T-cell (primary cell): ENCODE results near the gene PIK3AP1. TPM values are rescaled to one million over a fixed set of nuclear protein-coding genes. Genes with fewer than 3 reads are reported as not detected.
"Not testable (repeated sequence)": the region's sequence is repeated elsewhere in the genome, so short reads cannot be mapped to it uniquely, and the experiment has no call there.

ENCODE experiments used
- ATAC-seq, 4 experiments: fragments of 200-7000 bp in 3 of 4; fragments of 150-1000 bp in 1 of 4; cut with Tn5 transposase; replicated peaks in 1 of 4; 1 replicate in 3 of 4; 2 replicates in 1 of 4; pipeline ENCODE4 v1.10.0; 2021; ENCODE audit warnings: moderate library complexity in 3 of 4, mild to moderate bottlenecking in 2 of 4, moderate number of reproducible peaks in 1 of 4
- CTCF ChIA-PET, 2 donors: fragments of 300-600 bp; sonication (Branson Sonifier 250); formaldehyde crosslinking; loops; one replicate each; lab custom pipeline; 2022; ENCODE audit warnings: antibody characterized with exemption in 2 of 2; lab: Charles Lee
- POLR2A ChIA-PET, 2 donors: fragments of 300-600 bp; sonication (Branson Sonifier 250); formaldehyde crosslinking; loops; one replicate each; lab custom pipeline; 2022; ENCODE audit warnings: antibody characterized with exemption in 2 of 2; lab: Charles Lee
- DNase-seq, 35 experiments: peaks; one replicate each; pipeline versions ENCODE4 v3.0.0 to v3.0.0-alpha.2; 2013 to 2023
- H3K27ac ChIP-seq: one replicate; pipeline ENCODE4 v1.5.1; 2013; ENCODE audit warnings: low read length
- H3K27me3 ChIP-seq, 2 experiments: replicated peaks in 1 of 2; 1 replicate in 1 of 2; 2 replicates in 1 of 2; pipeline versions ENCODE4 v1.6.1 to v1.7.0; 2013; ENCODE audit warnings: low read length in 1 of 2, mixed read lengths in 1 of 2; ENCODE audit not compliant: control insufficient read depth in 2 of 2, insufficient read depth in 2 of 2; ENCODE audit errors: extremely low read depth in 1 of 2
- H3K36me3 ChIP-seq, 2 donors: 1 replicate in 1 of 2; 2 replicates in 1 of 2; pipeline versions ENCODE4 v1.6.1 to v1.7.0; 2013; ENCODE audit warnings: low read length in 1 of 2; ENCODE audit not compliant: control insufficient read depth in 2 of 2, insufficient read depth in 1 of 2; ENCODE audit errors: extremely low read depth in 1 of 2
- H3K4me1 ChIP-seq, 2 experiments: 1 replicate in 1 of 2; 2 replicates in 1 of 2; pipeline versions ENCODE4 v1.6.1 to v1.7.0; 2013; ENCODE audit warnings: low read length in 2 of 2, mixed read lengths in 1 of 2; ENCODE audit not compliant: insufficient read depth in 2 of 2, control insufficient read depth in 1 of 2; ENCODE audit errors: extremely low read depth in 1 of 2
- H3K4me3 ChIP-seq, 2 donors: 1 replicate in 1 of 2; 2 replicates in 1 of 2; pipeline versions ENCODE4 v1.5.1 to v1.7.0; 2013; ENCODE audit warnings: mild to moderate bottlenecking in 2 of 2, low read length in 1 of 2, moderate library complexity in 1 of 2; ENCODE audit not compliant: control insufficient read depth in 1 of 2; ENCODE audit errors: extremely low read depth in 1 of 2
- H3K9me3 ChIP-seq: 2 replicates; pipeline ENCODE4 v1.7.0; 2013
- H3K27ac Mint-ChIP-seq, 2 donors: one replicate each; pipeline ENCODE4 v1.8.0; 2020 to 2021; ENCODE audit warnings: mild to moderate bottlenecking in 2 of 2, mixed read lengths in 2 of 2
- H3K27me3 Mint-ChIP-seq, 2 donors: one replicate each; pipeline ENCODE4 v1.8.0; 2021 to 2022; ENCODE audit warnings: mixed read lengths in 2 of 2
- H3K36me3 Mint-ChIP-seq: one replicate; pipeline ENCODE4 v1.8.0; 2021; ENCODE audit warnings: mixed read lengths
- H3K4me1 Mint-ChIP-seq, 3 donors: one replicate each; pipeline ENCODE4 v1.8.0; 2020 to 2022; ENCODE audit warnings: mixed read lengths in 3 of 3, mild to moderate bottlenecking in 1 of 3
- H3K4me3 Mint-ChIP-seq, 3 donors: one replicate each; pipeline ENCODE4 v1.8.0; 2020 to 2022; ENCODE audit warnings: mild to moderate bottlenecking in 3 of 3, mixed read lengths in 3 of 3, moderate library complexity in 3 of 3
- H3K9me3 Mint-ChIP-seq, 3 donors: one replicate each; pipeline ENCODE4 v1.8.0; 2020 to 2022; ENCODE audit warnings: mixed read lengths in 3 of 3
- WGBS: methylation state at CpG from one replicate; pipeline ENCODE4 v1.1.5; 2013; ENCODE audit warnings: missing lambda C conversion rate; ENCODE audit not compliant: insufficient coverage; 5-methylcytosine and 5-hydroxymethylcytosine counted together
- total RNA-seq, 35 experiments: library from RNA in 6 of 35; stranded (reverse) in 6 of 35; fragments of 120-200 nt in 1 of 35; gene quantifications; one replicate each; pipeline versions ENCODE4 v1.2.1 to v1.2.4 and lab custom pipeline; 2013 to 2026

The PIK3AP1 gene
- total RNA-seq, 5 donors from 2014 or later (not counting 1 experiment from before 2014, with no cell fraction given): 4.9 to 9.5 (median 7.9) TPM

- ChIA-PET CTCF (no interaction called here), POLR2A (no interaction called here)
- ATAC-seq (no peak), DNase-seq (peak in 1 of 35 experiments; percentile 6)
- Histone ChIP-seq H3K9me3 (no peaks in the 10 kb centered on the region), H3K4me1 (peaks cover 0 to 3% of the 10 kb centered on the region in 2 experiments), H3K27ac (no peak overlapping the region), H3K27me3 (peaks cover 0 to 2% of the 10 kb centered on the region in 2 experiments), H3K36me3 (no peaks in the 10 kb centered on the region), H3K4me3 (no peak overlapping the region)
- H3K4me1 Mint-ChIP-seq: peaks cover 0 to 13% (median 3%) of the 10 kb centered on the region in 3 donors
- no peaks in the 10 kb centered on the region for H3K36me3 Mint-ChIP-seq
- H3K9me3 Mint-ChIP-seq: no peaks in the 10 kb centered on the region
- no peak overlapping the region for H3K4me3 Mint-ChIP-seq
- 29% methylated on average over 1 of the region's 1 CpG for WGBS
- H3K27me3 Mint-ChIP-seq: peaks cover 0 to 3% of the 10 kb centered on the region in 2 donors
- no peak overlapping the region for H3K27ac Mint-ChIP-seq
Measured at GRCh38 chr10:96758423-96758822, 38.1 kb upstream of the PIK3AP1 start.

GRCh38 chr10:96756111-96756903 is 36.0 kb upstream of the PIK3AP1 start:
- Histone ChIP-seq H3K36me3 (no peaks in the 10 kb centered on the region), H3K27me3 (no peaks in the 10 kb centered on the region), H3K4me3 (no peak overlapping the region), H3K4me1 (peaks cover 0 to 3% of the 10 kb centered on the region in 2 experiments), H3K27ac (no peak overlapping the region), H3K9me3 (no peaks in the 10 kb centered on the region)
- no peak for DNase-seq
- H3K27ac Mint-ChIP-seq: no peak overlapping the region
- no peak overlapping the region for H3K4me3 Mint-ChIP-seq
- peaks cover 0 to 3% of the 10 kb centered on the region in 2 donors for H3K27me3 Mint-ChIP-seq
- CTCF ChIA-PET: interaction anchor here in 1 of 2 donors (0.6 kb wide), 1 partner anchor 1127 kb away, joined by 3 read pairs; no protein-coding TSS in a partner anchor
- ATAC-seq: no peak
- no peaks in the 10 kb centered on the region for H3K36me3 Mint-ChIP-seq
- POLR2A ChIA-PET: no interaction called here
- no CpG with 5 or more reads among the region's 5 CpGs for WGBS
- peaks cover 0 to 13% (median 3%) of the 10 kb centered on the region in 3 donors for H3K4me1 Mint-ChIP-seq
- H3K9me3 Mint-ChIP-seq: no peaks in the 10 kb centered on the region

GRCh38 chr10:96753956-96754355 is 33.6 kb upstream of the PIK3AP1 start:
- H3K36me3 ChIP-seq: no peaks in the 10 kb centered on the region
- Mint-ChIP-seq H3K4me1 (peaks cover 0 to 11% (median 3%) of the 10 kb centered on the region in 3 donors), H3K4me3 (no peak overlapping the region), H3K9me3 (no peaks in the 10 kb centered on the region), H3K27ac (no peak overlapping the region), H3K27me3 (no peaks in the 10 kb centered on the region), H3K36me3 (no peaks in the 10 kb centered on the region)
- no peak overlapping the region for H3K27ac ChIP-seq
- ChIA-PET POLR2A (no interaction called here), CTCF (interaction anchor here in 1 of 2 donors (0.6 kb wide), 1 partner anchor 10 kb away, joined by 3 read pairs; no protein-coding TSS in a partner anchor)
- no peak for DNase-seq
- no peak overlapping the region for H3K4me3 ChIP-seq
- H3K9me3 ChIP-seq: no peaks in the 10 kb centered on the region
- H3K4me1 ChIP-seq: peaks cover 0 to 3% of the 10 kb centered on the region in 2 experiments
- no peak for ATAC-seq
- WGBS: no CpG with 5 or more reads among the region's 1 CpG
- no peaks in the 10 kb centered on the region for H3K27me3 ChIP-seq

- Histone ChIP-seq H3K27ac (no peak overlapping the region), H3K9me3 (no peaks in the 10 kb centered on the region), H3K4me3 (no peak overlapping the region), H3K4me1 (peaks cover 0 to 3% of the 10 kb centered on the region in 2 experiments), H3K36me3 (no peaks in the 10 kb centered on the region), H3K27me3 (no peaks in the 10 kb centered on the region)
- Mint-ChIP-seq H3K4me3 (no peak overlapping the region), H3K27ac (no peak overlapping the region), H3K4me1 (peaks cover 0 to 11% (median 6%) of the 10 kb centered on the region in 3 donors), H3K27me3 (no peaks in the 10 kb centered on the region), H3K36me3 (no peaks in the 10 kb centered on the region), H3K9me3 (no peaks in the 10 kb centered on the region)
- no CpG with 5 or more reads among the region's 4 CpGs for WGBS
- ChIA-PET CTCF (interaction anchor here in 1 of 2 donors (1.0 kb wide), 1 partner anchor 11 kb away, joined by 3 read pairs; no protein-coding TSS in a partner anchor), POLR2A (no interaction called here)
- no peak for DNase-seq
- ATAC-seq: no peak
Measured at GRCh38 chr10:96752375-96752774, 32.1 kb upstream of the PIK3AP1 start.

- H3K4me1 Mint-ChIP-seq, H3K4me1 ChIP-seq, H3K4me3 ChIP-seq, H3K4me3 Mint-ChIP-seq, H3K9me3 Mint-ChIP-seq, ATAC-seq, H3K36me3 Mint-ChIP-seq, H3K27me3 Mint-ChIP-seq, H3K27ac Mint-ChIP-seq, POLR2A ChIA-PET, H3K9me3 ChIP-seq, H3K36me3 ChIP-seq, H3K27me3 ChIP-seq, H3K27ac ChIP-seq: not testable (repeated sequence)
- DNase-seq: peak in 1 of 35 experiments; percentile 21
- CTCF ChIA-PET: interaction anchor here in 1 of 2 donors (0.6 kb wide), 1 partner anchor 327 kb away, joined by 3 read pairs; no protein-coding TSS in a partner anchor
- WGBS: 98% methylated on average over 8 of the region's 24 CpGs
Measured at GRCh38 chr10:96750316-96750715, 30.0 kb upstream of the PIK3AP1 start.

- Mint-ChIP-seq H3K27me3 (no peaks in the 10 kb centered on the region), H3K4me3 (no peak overlapping the region), H3K36me3 (no peaks in the 10 kb centered on the region), H3K27ac (peak overlapping the region in 1 of 2 donors; percentile 50), H3K4me1 (peaks cover 0 to 17% (median 6%) of the 10 kb centered on the region in 3 donors), H3K9me3 (no peaks in the 10 kb centered on the region)
- H3K4me1 ChIP-seq: peaks cover 0 to 3% of the 10 kb centered on the region in 2 experiments
- H3K27ac ChIP-seq: no peak overlapping the region
- 30% methylated on average over 2 of the region's 7 CpGs for WGBS
- H3K27me3 ChIP-seq: peaks cover 0 to 2% of the 10 kb centered on the region in 2 experiments
- ATAC-seq: no peak
- H3K36me3 ChIP-seq: no peaks in the 10 kb centered on the region
- CTCF ChIA-PET: interaction anchor here (0.7 to 1.1 kb wide), 2 partner anchors 10 to 108 kb away, joined by 3 to 5 read pairs; no protein-coding TSS in a partner anchor
- H3K9me3 ChIP-seq: no peaks in the 10 kb centered on the region
- POLR2A ChIA-PET: no interaction called here
- H3K4me3 ChIP-seq: no peak overlapping the region
- DNase-seq: peak in 1 of 35 experiments; percentile 16
Measured at GRCh38 chr10:96747734-96748550, 27.6 kb upstream of the PIK3AP1 start.
